K562 (cell line): Measurements from ENCODE around the gene PSORS1C2. TPM values are rescaled to one million over a fixed set of nuclear protein-coding genes. Genes with fewer than 3 reads are reported as not detected.
A peak's percentile ranks its signal among the peaks of the same experiment; 100 is the strongest.

ENCODE experiments used
- BCOR ChIP-seq: fragments of 450-650 bp; IDR thresholded peaks from 2 replicates; pipeline ENCODE4 v1.6.1; 2016
- C11orf30 ChIP-seq: fragments of 450-650 bp; IDR thresholded peaks from 2 replicates; pipeline ENCODE4 v1.6.1; 2016; ENCODE audit warnings: low read depth, mild to moderate bottlenecking
- DIDO1 ChIP-seq: fragments of 450-650 bp; IDR thresholded peaks from 2 replicates; pipeline ENCODE4 v1.6.1; 2016; ENCODE audit warnings: low read depth, missing biosample characterization, missing genetic modification characterization
- ERF ChIP-seq: fragments of 450-650 bp; formaldehyde crosslinking; IDR thresholded peaks from 2 replicates; pipeline ENCODE4 v1.4.0; 2020; ENCODE audit warnings: mild to moderate bottlenecking, mixed read lengths
- GTF2E2 ChIP-seq: fragments of 200-800 bp; sonication (Bioruptor generic); IDR thresholded peaks from 2 replicates; pipeline ENCODE4 v1.6.1; 2016; ENCODE audit warnings: missing genetic modification characterization, missing compliant biosample characterization
- JUNB ChIP-seq: fragments of 450-650 bp; formaldehyde crosslinking; conservative IDR thresholded peaks from 2 replicates; pipeline ENCODE4 v1.4.0; 2020; ENCODE audit warnings: mild to moderate bottlenecking
- MEIS2 ChIP-seq: fragments of 450-650 bp; IDR thresholded peaks from 2 replicates; pipeline ENCODE4 v1.6.1; 2014; ENCODE audit warnings: mild to moderate bottlenecking; ENCODE audit not compliant: partially characterized antibody
- MIER1 ChIP-seq: fragments of 450-650 bp; IDR thresholded peaks from 2 replicates; pipeline ENCODE4 v1.6.1; 2016; ENCODE audit warnings: antibody characterized with exemption, mild to moderate bottlenecking, low read depth
- MTA3 ChIP-seq: fragments of 450-650 bp; formaldehyde crosslinking; IDR thresholded peaks from 2 replicates; pipeline ENCODE4 v1.6.1; 2017; ENCODE audit warnings: mild to moderate bottlenecking, borderline replicate concordance
- PTRF ChIP-seq: fragments of 450-650 bp; IDR thresholded peaks from 2 replicates; pipeline ENCODE4 v1.6.1; 2016; ENCODE audit warnings: mild to moderate bottlenecking, missing genetic modification characterization, missing compliant biosample characterization
- RAD21 ChIP-seq, 2 experiments: fragments of 250-450 bp in 1 of 2; fragments of 450-650 bp in 1 of 2; sonication (Bioruptor Pico) in 1 of 2; formaldehyde crosslinking in 1 of 2; IDR thresholded peaks in 1 of 2; conservative IDR thresholded peaks in 1 of 2; 2 replicates each; pipeline versions ENCODE4 v1.4.0 to v1.8.0; 2020 to 2022; ENCODE audit warnings: mild to moderate bottlenecking in 2 of 2, moderate library complexity in 1 of 2
- SMC3 ChIP-seq: conservative IDR thresholded peaks from 2 replicates; pipeline ENCODE4 v1.6.1; 2011; ENCODE audit warnings: low read depth, low read length, improper control_type of control experiment; ENCODE audit not compliant: insufficient read depth
- ZFP1 ChIP-seq: fragments of 450-650 bp; formaldehyde crosslinking; IDR thresholded peaks from 2 replicates; pipeline ENCODE4 v1.4.0; 2020; ENCODE audit warnings: mild to moderate bottlenecking, mixed read lengths
- polyA plus RNA-seq, 8 experiments: library from polyadenylated mRNA; depleted of rRNA in 4 of 8; stranded (reverse) in 5 of 8; unstranded in 3 of 8; fragments of >200 nt; fragmentation: Nextera tagmentation in 2 of 8; fragmentation: Illumina TruSeq in 1 of 8; extraction: Ambion mirVana in 2 of 8; extraction: Trizol in 1 of 8; gene quantifications; 2 replicates each; pipeline versions ENCODE4 v1.2.1 to v1.2.3, GENCODE V29; 2011 to 2014; ENCODE audit warnings: inconsistent platforms in 1 of 8, missing spikeins in 1 of 8
- total RNA-seq, 7 experiments: library from RNA; depleted of rRNA in 6 of 7; stranded (reverse); fragments of >200 nt in 6 of 7; fragmentation: Illumina TruSeq in 2 of 7; extraction: Trizol in 2 of 7; gene quantifications; 2 replicates each; pipeline versions ENCODE4 v1.2.1 to v1.2.3, GENCODE V29; 2011 to 2021; ENCODE audit warnings: low replicate concordance in 1 of 7
- TF ChIP-seq, protein P1 (sequence below): fragments of 450-650 bp; IDR thresholded peaks from 2 replicates; pipeline ENCODE4 v1.6.1; 2016; ENCODE audit warnings: missing biosample characterization, missing genetic modification characterization
- TF ChIP-seq, protein P2 (sequence below), 2 experiments: fragments of 450-650 bp; formaldehyde crosslinking in 1 of 2; IDR thresholded peaks; 2 replicates each; pipeline versions ENCODE4 v1.4.0 to v1.6.1; 2014 to 2020; ENCODE audit warnings: mild to moderate bottlenecking in 2 of 2, borderline replicate concordance in 1 of 2, low read depth in 1 of 2
- TF ChIP-seq, protein P3 (sequence below), 3 experiments: IDR thresholded peaks in 2 of 3; conservative IDR thresholded peaks in 1 of 3; 2 replicates each; pipeline ENCODE4 v1.5.1; 2011 to 2012; ENCODE audit warnings: low read length in 3 of 3, mild to moderate bottlenecking in 3 of 3, control low read depth in 2 of 3, improper control_type of control experiment in 1 of 3, inconsistent platforms in 1 of 3, low read depth in 1 of 3, mixed read lengths in 1 of 3, moderate library complexity in 1 of 3; ENCODE audit not compliant: insufficient read depth in 2 of 3

PSORS1C2 gene
- total and polyA plus RNA-seq, 9 of the 15 experiments (the other 6 are each of a cell fraction or from before 2014, with no cell fraction given): not detected

DNA sequence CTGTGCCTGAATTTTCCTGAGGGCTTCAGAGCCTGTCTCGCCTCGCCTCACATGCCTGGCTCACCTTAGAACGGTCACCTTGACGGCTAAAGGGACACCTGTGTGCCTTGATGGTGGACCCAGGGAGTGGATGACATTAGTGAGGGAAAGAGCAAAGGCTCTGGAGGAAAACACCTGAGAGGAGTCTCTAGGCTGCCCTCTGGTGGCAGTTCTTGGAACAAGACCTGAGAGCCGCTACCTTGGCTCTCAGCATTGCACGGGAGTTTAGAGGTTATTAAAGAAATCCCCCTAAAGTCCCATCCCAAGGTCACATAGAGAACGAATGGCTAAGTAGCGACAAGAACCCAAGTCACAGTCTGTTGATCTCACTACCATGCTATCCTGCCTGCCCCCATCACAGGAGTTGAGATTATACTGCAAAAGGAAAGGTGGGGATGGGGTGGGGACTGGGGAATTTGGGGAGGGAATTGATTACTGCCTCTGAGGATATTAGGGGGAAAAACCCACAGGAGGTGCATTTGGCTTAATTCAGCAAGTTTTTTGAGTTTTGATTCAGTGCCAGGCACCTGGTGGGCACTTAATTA lies 10.7 kb downstream of the PSORS1C2 start (continued):
- TF ChIP-seq, protein P1, sequence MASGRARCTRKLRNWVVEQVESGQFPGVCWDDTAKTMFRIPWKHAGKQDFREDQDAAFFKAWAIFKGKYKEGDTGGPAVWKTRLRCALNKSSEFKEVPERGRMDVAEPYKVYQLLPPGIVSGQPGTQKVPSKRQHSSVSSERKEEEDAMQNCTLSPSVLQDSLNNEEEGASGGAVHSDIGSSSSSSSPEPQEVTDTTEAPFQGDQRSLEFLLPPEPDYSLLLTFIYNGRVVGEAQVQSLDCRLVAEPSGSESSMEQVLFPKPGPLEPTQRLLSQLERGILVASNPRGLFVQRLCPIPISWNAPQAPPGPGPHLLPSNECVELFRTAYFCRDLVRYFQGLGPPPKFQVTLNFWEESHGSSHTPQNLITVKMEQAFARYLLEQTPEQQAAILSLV: no peak
- TF ChIP-seq RAD21 (CRISPR knock-in tag; conservative IDR thresholded peaks at IDR 0.05 in 1 of 2, IDR thresholded peaks at IDR 0.05 in 1 of 2) (peak; percentile 23 to 56; a peak in 3 of 4 replicates), SMC3 (peak; percentile 63), BCOR (no peak), ZFP1 (CRISPR knock-in tag) (no peak), MEIS2 (no peak), ERF (CRISPR knock-in tag) (no peak), GTF2E2 (tag) (no peak), MIER1 (no peak), DIDO1 (tag) (no peak), PTRF (tag) (no peak), C11orf30 (no peak), MTA3 (no peak), JUNB (no peak)
- TF ChIP-seq, protein P2, sequence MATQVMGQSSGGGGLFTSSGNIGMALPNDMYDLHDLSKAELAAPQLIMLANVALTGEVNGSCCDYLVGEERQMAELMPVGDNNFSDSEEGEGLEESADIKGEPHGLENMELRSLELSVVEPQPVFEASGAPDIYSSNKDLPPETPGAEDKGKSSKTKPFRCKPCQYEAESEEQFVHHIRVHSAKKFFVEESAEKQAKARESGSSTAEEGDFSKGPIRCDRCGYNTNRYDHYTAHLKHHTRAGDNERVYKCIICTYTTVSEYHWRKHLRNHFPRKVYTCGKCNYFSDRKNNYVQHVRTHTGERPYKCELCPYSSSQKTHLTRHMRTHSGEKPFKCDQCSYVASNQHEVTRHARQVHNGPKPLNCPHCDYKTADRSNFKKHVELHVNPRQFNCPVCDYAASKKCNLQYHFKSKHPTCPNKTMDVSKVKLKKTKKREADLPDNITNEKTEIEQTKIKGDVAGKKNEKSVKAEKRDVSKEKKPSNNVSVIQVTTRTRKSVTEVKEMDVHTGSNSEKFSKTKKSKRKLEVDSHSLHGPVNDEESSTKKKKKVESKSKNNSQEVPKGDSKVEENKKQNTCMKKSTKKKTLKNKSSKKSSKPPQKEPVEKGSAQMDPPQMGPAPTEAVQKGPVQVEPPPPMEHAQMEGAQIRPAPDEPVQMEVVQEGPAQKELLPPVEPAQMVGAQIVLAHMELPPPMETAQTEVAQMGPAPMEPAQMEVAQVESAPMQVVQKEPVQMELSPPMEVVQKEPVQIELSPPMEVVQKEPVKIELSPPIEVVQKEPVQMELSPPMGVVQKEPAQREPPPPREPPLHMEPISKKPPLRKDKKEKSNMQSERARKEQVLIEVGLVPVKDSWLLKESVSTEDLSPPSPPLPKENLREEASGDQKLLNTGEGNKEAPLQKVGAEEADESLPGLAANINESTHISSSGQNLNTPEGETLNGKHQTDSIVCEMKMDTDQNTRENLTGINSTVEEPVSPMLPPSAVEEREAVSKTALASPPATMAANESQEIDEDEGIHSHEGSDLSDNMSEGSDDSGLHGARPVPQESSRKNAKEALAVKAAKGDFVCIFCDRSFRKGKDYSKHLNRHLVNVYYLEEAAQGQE (IDR thresholded peaks at IDR 0.05; ENCODE audit: borderline replicate concordance): peak; percentile 34; the same call in 1 of the 2 replicates
- TF ChIP-seq, protein P2 (CRISPR knock-in tag; IDR thresholded peaks at IDR 0.05; ENCODE audit: low read depth): no peak
- TF ChIP-seq, protein P3, sequence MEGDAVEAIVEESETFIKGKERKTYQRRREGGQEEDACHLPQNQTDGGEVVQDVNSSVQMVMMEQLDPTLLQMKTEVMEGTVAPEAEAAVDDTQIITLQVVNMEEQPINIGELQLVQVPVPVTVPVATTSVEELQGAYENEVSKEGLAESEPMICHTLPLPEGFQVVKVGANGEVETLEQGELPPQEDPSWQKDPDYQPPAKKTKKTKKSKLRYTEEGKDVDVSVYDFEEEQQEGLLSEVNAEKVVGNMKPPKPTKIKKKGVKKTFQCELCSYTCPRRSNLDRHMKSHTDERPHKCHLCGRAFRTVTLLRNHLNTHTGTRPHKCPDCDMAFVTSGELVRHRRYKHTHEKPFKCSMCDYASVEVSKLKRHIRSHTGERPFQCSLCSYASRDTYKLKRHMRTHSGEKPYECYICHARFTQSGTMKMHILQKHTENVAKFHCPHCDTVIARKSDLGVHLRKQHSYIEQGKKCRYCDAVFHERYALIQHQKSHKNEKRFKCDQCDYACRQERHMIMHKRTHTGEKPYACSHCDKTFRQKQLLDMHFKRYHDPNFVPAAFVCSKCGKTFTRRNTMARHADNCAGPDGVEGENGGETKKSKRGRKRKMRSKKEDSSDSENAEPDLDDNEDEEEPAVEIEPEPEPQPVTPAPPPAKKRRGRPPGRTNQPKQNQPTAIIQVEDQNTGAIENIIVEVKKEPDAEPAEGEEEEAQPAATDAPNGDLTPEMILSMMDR (IDR thresholded peaks at IDR 0.05 in 2 of 3, conservative IDR thresholded peaks at IDR 0.05 in 1 of 3; ENCODE audit: insufficient read depth in 2 of 3, low read depth in 1 of 3, low read length in 3 of 3): peak; percentile 80 to 90 (median 89)
